Gastrocnemius medialis (tissue), 4 donors: ENCODE results near the gene SRGAP1. TPM values are rescaled to one million over a fixed set of nuclear protein-coding genes. Genes with fewer than 3 reads are reported as not detected.

Experiments
- ATAC-seq, 2 donors: fragments of 150-250 bp; one replicate each; pipeline ENCODE4 v1.9.1; 2016
- DNase-seq, 2 donors: peaks; one replicate each; pipeline ENCODE4 v3.0.0-alpha.2; 2019
- H3K27ac ChIP-seq, 4 donors: fragments of 200-600 bp; sonication (generic); 1 replicate in 1 of 4; 2 replicates in 3 of 4; pipeline ENCODE4 v1.5.1; 2016 to 2018; ENCODE audit warnings: mild to moderate bottlenecking in 2 of 4, moderate library complexity in 1 of 4
- H3K27me3 ChIP-seq, 3 donors: fragments of 200-600 bp; sonication (generic) in 2 of 3; 1 replicate in 1 of 3; 2 replicates in 2 of 3; pipeline versions ENCODE4 v1.5.1 to v1.6.0; 2016 to 2019; ENCODE audit warnings: mild to moderate bottlenecking in 1 of 3, moderate library complexity in 1 of 3
- H3K36me3 ChIP-seq, 2 donors: fragments of 200-600 bp; sonication (generic) in 1 of 2; one replicate each; pipeline ENCODE4 v1.5.1; 2017 to 2018
- H3K4me1 ChIP-seq, 2 donors: fragments of 200-600 bp; sonication (generic) in 1 of 2; one replicate each; pipeline ENCODE4 v1.5.1; 2016 to 2017; ENCODE audit warnings: mild to moderate bottlenecking in 2 of 2
- H3K4me3 ChIP-seq, 4 donors: fragments of 200-600 bp; sonication (generic) in 3 of 4; 1 replicate in 1 of 4; 2 replicates in 3 of 4; pipeline ENCODE4 v1.5.1; 2016 to 2019; ENCODE audit warnings: mild to moderate bottlenecking in 2 of 4
- H3K9me3 ChIP-seq, 3 donors: fragments of 200-600 bp; sonication (generic) in 2 of 3; 1 replicate in 1 of 3; 2 replicates in 2 of 3; pipeline ENCODE4 v1.5.1; 2016 to 2019
- POLR2A ChIP-seq, 2 donors: fragments of 450-650 bp; IDR thresholded peaks; one replicate each; pipeline ENCODE4 v1.6.1; 2017; ENCODE audit warnings: antibody characterized with exemption in 2 of 2, mild to moderate bottlenecking in 2 of 2, moderate library complexity in 2 of 2
- in situ Hi-C, 4 donors: fragments of 200-750 bp; cut with MboI; loops; one replicate each; pipeline versions ENCODE4 v1.15.0 to v1.8.0; 2017; ENCODE audit warnings: low sequenced_read_pairs in 4 of 4
- intact Hi-C: fragments of 100-400 bp; cut with DNase I; formaldehyde crosslinking; loops from one replicate; pipeline ENCODE4 v1.15.1; 2023; ENCODE audit warnings: low total_unique reads
- total RNA-seq, 4 donors: library from RNA; depleted of rRNA; stranded (reverse); fragments of >200 nt; gene quantifications; one replicate each; pipeline versions ENCODE4 v1.1.0 to v1.2.3, GENCODE V29; 2016
- TF ChIP-seq, protein P1 (sequence below), 5 experiments: fragments of 450-650 bp in 3 of 5; fragments of 200-600 bp in 2 of 5; sonication (generic) in 2 of 5; IDR thresholded peaks in 4 of 5; conservative IDR thresholded peaks in 1 of 5; 1 replicate in 4 of 5; 2 replicates in 1 of 5; pipeline ENCODE4 v1.5.1; 2016 to 2019; ENCODE audit warnings: antibody characterized with exemption in 5 of 5, mild to moderate bottlenecking in 3 of 5, moderate library complexity in 3 of 5

SRGAP1 gene
- total RNA-seq, 4 donors from 2014 or later: 0.36 to 0.85 (median 0.66) TPM

DNA sequence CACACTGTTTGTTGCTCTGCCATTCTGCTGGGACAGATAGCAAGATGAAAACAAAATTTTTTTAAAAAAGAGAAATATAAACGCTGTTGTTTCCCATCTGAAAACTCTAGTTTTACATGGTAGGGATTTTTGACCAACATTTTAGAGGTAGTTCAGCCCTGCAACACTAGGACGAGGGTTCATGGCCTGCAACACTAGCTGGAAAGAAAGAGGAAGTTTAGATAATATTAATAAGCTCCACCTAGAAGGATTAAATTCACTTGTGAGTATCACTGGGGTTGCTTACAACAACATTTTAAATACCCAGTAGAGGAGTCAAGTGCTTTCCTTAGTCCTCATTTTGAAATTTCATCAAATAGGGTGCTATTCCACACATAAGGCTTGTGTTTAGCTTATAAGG, 68.2 kb downstream of the SRGAP1 start:
- H3K27me3 ChIP-seq: no peaks in the 10 kb centered on the region
- in situ Hi-C loops (no loop called here), intact Hi-C loops (no loop called here)
- H3K4me1 ChIP-seq: no peaks in the 10 kb centered on the region
- TF ChIP-seq POLR2A (IDR thresholded peaks at IDR 0.05): no peak
- TF ChIP-seq, protein P1, sequence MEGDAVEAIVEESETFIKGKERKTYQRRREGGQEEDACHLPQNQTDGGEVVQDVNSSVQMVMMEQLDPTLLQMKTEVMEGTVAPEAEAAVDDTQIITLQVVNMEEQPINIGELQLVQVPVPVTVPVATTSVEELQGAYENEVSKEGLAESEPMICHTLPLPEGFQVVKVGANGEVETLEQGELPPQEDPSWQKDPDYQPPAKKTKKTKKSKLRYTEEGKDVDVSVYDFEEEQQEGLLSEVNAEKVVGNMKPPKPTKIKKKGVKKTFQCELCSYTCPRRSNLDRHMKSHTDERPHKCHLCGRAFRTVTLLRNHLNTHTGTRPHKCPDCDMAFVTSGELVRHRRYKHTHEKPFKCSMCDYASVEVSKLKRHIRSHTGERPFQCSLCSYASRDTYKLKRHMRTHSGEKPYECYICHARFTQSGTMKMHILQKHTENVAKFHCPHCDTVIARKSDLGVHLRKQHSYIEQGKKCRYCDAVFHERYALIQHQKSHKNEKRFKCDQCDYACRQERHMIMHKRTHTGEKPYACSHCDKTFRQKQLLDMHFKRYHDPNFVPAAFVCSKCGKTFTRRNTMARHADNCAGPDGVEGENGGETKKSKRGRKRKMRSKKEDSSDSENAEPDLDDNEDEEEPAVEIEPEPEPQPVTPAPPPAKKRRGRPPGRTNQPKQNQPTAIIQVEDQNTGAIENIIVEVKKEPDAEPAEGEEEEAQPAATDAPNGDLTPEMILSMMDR (IDR thresholded peaks at IDR 0.05 in 4 of 5, conservative IDR thresholded peaks at IDR 0.05 in 1 of 5): no peak
- no peak overlapping the region for H3K27ac ChIP-seq
- no peaks in the 10 kb centered on the region for H3K36me3 ChIP-seq
- ATAC-seq (no peak), DNase-seq (no peak)
- H3K4me3 ChIP-seq: no peak overlapping the region
- no peaks in the 10 kb centered on the region for H3K9me3 ChIP-seq

DNA sequence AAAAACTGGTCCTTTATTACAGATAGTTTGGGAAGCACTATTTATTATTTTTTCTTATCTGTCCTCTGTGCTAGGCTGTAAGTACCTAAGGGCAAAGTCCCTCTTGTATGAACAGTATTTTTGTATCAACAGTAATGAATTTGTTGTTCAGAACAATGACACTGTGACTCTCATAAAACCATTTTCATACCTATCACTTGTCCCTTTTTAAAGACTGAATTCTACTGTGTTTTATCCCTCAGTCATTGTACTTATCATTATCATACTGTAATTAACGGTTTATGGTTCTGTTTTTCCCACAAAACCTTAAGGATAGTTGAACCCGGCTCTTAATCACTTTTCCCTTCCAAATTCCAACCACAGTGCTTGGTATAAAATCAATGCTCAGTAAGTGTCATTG, 69.4 kb downstream of the SRGAP1 start:
- no peak overlapping the region for H3K27ac ChIP-seq
- H3K36me3 ChIP-seq: no peaks in the 10 kb centered on the region
- in situ Hi-C loops: no loop called here
- TF ChIP-seq, protein P1 (IDR thresholded peaks at IDR 0.05 in 4 of 5, conservative IDR thresholded peaks at IDR 0.05 in 1 of 5): no peak
- no peak for TF ChIP-seq POLR2A (IDR thresholded peaks at IDR 0.05)
- DNase-seq (no peak), ATAC-seq (no peak)
- no peaks in the 10 kb centered on the region for H3K9me3 ChIP-seq
- no peaks in the 10 kb centered on the region for H3K4me1 ChIP-seq
- H3K27me3 ChIP-seq: no peaks in the 10 kb centered on the region
- intact Hi-C loops: no loop called here
- no peak overlapping the region for H3K4me3 ChIP-seq

DNA sequence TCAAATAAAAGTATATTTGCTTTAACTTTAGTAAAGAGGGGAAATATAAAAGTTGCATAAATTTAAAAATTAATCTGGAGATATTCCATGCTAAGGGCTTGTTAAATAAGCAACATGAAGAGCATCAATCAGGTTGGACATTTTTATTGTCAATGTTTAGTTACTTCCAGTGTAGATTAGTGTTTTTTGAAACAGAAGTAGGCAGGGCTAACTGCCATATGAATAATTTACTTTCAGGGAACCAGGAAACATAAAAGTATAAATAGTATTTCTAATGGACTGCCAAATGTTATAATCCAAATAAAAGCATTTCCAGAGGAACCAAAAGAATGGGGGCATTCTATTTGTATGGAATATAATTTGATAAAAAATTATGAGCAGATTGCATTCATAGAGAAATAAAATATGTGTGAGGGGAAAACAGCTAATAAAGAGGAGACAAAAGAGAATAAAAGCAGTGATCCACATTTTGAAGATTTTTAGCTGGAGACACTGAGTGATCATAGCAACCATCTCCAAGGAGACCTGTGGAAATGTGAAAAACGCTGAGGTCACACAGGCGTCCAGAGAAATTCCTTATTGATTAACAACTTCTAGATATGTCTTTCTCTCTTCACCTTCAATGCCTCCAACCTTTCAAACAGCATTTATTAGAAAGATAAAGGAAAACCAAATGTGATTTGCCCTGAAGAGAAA, 70.8 kb downstream of the SRGAP1 start:
- no peaks in the 10 kb centered on the region for H3K4me1 ChIP-seq
- H3K27me3 ChIP-seq: no peaks in the 10 kb centered on the region
- TF ChIP-seq, protein P1 (IDR thresholded peaks at IDR 0.05 in 4 of 5, conservative IDR thresholded peaks at IDR 0.05 in 1 of 5): no peak
- no peak for TF ChIP-seq POLR2A (IDR thresholded peaks at IDR 0.05)
- in situ Hi-C loops (no loop called here), intact Hi-C loops (no loop called here)
- H3K4me3 ChIP-seq: no peak overlapping the region
- DNase-seq (no peak), ATAC-seq (no peak)
- no peaks in the 10 kb centered on the region for H3K9me3 ChIP-seq
- H3K36me3 ChIP-seq: no peaks in the 10 kb centered on the region
- no peak overlapping the region for H3K27ac ChIP-seq

GRCh38 chr12:63916561-63917476, 72.3 kb downstream of the SRGAP1 start:
- H3K4me3 ChIP-seq: no peak overlapping the region
- no peaks in the 10 kb centered on the region for H3K9me3 ChIP-seq
- ATAC-seq (no peak), DNase-seq (no peak)
- no peaks in the 10 kb centered on the region for H3K27me3 ChIP-seq
- intact Hi-C loops (no loop called here), in situ Hi-C loops (no loop called here)
- TF ChIP-seq POLR2A (IDR thresholded peaks at IDR 0.05): no peak
- no peaks in the 10 kb centered on the region for H3K36me3 ChIP-seq
- H3K4me1 ChIP-seq: no peaks in the 10 kb centered on the region
- no peak overlapping the region for H3K27ac ChIP-seq

DNA sequence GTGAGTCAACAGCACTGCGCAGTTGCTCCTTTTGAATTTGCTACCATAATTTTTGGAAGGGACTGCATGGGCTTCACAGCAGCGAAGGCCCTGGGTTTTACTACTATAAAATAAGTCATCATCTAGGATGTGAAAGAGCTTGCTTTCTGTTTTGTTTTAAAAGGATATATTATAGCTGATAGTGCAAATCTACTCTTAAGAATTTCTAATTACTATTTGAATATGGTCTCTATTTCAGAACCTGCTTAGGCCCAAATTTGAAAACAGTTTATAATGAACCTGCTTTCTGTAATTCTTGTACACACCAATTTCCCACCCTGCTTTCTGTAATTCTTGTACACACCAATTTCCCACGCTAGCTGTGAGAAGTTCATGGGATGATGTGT, 73.0 kb downstream of the SRGAP1 start:
- H3K27me3 ChIP-seq: no peaks in the 10 kb centered on the region
- TF ChIP-seq POLR2A (IDR thresholded peaks at IDR 0.05): no peak
- TF ChIP-seq, protein P1 (IDR thresholded peaks at IDR 0.05 in 4 of 5, conservative IDR thresholded peaks at IDR 0.05 in 1 of 5): no peak
- in situ Hi-C loops (no loop called here), intact Hi-C loops (no loop called here)
- no peak overlapping the region for H3K4me3 ChIP-seq
- H3K27ac ChIP-seq: no peak overlapping the region
- no peak for DNase-seq
- no peaks in the 10 kb centered on the region for H3K4me1 ChIP-seq
- no peak for ATAC-seq
- no peaks in the 10 kb centered on the region for H3K9me3 ChIP-seq
- no peaks in the 10 kb centered on the region for H3K36me3 ChIP-seq
